Non-pigmented ciliary epithelial cell (primary cell): ENCODE data around the gene KMT5B.

Experiments
- DNase-seq: peaks from one replicate; pipeline ENCODE4 v3.0.0-alpha.2; 2010; ENCODE audit warnings: low read depth

The KMT5B gene

DNA sequence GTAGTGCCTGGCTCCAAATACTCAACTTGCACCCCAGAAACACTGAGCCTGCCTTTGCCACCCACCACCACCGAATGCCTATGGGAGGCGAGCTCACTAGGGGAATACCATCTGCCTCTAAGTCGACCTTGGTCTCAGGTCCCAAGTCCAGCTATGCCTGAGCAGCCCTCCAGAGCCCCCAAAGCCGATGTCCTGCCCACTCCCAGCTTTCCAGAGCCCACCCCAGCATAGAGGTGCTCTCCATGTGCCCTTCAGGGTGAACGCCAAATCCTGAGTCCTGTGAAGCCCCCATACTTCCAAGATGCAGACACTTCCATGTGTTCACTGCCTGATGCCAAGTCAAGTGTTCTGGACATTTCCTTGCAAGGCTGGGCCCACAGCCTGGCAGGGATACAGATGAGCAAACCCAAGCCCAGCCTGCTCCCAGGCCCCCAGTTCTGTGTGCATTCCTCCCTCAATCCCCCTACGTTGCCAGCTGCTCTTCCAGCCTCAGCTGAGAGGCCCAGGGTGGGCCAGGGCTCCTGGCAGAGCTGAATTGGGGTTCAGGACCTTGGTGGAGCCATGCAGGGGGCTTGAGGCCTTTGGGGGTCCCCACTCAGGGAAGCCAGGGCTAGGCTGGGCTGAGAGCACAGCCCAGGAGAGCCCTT is 2.6 kb upstream of the KMT5B start:
- no peak for DNase-seq

DNA sequence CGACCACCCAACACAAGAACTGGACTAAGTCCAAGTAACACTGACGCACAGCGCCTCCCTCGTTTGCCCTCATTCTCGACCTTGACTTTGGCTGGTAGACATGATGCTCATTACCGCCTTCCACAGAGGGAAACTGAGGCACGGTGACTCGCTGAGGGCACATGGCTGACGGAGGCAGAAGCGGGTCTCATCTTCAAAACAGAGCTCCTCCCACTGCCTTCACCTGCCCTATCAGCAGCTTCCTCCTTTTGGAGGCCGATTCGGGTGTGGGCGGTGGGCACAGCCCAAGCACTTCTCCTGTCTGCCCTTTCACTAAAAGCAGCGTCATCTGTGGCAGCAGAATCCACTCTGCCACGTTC is 2.0 kb upstream of the KMT5B start:
- DNase-seq, result no peak

DNA sequence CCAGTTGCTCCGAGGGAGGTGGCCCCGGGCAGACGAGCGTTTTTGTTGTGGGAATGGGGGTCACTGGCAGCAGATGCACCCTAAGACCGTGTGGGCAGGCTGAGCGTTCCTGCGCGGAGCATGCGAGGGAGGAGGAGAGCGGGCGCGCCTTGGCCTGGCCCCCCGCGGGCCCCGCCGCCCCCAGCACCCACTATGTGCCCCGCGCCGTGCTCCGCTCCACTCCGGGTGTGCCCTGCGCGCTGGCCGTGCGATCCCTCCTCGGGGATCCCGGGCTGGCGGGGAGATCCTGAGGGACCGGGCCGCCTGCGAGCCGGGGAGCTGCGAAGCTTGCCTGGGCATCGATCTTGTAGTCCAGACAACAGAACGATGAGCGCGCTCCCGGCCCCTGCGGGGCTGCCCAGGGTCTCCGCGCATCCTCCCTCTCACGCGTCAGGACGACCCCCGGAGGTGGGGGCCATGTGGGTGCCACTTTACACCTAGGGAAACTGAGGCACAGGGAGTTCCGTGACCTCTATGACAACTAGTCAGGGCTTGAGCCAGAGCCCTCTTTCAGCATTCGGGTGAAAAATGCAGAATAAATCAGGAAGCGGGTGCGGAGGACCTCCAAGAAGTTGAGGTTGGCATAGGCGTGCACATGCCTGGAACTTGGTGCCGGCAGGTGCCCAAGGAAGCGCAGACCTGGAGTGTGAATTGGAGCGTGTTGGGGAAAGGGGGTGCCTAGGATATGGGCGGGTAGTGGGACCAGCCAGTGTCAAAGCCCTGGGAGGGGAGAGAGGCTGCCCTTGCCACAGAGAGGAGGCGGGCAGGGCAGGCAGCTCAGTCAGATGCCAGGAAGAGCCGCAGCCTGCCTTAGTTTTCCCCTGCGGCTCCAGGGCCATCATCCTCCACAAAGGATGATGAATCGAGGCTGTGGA is 1.3 kb upstream of the KMT5B start:
- DNase-seq, result no peak

- peak; percentile 76 for DNase-seq
These were observed 568 bp upstream of the KMT5B start for GRCh38 chr11:68213555-68214172.

DNA sequence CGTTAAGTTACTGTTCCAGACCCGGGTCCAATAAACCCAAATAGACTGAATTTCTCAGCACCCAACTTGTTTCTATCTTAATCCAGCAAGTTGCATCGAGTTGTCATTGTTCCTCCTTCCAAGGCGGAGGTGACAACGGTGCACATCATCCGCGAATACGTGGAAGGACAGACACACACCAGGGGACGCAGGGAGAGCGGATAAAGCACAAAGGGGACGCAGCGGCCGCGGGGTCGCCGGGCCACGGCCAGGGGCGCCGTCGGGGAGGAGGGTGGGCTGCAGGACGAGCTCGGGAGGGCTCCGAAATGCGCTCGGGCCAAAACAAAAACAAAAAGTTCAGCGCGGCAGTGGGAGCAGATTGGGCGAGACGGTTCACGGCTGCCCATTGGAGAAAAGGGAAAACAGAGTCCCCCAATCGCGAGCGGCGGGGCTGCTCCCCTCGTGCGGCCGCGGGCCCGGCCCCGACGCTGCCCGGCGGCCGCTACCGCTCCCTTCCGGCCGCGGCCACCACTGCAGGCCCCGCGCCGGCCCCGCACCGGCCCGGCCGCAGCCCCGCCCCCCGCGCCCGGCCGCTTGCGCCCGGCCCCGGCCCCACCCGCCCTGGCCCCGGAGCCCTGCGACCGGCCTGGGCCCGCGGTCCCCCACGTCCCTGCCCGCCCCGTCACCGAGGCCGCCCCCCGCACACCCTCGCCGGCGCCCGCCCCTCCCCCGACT is 518 bp downstream of the KMT5B start:
- DNase-seq, result no peak

DNA sequence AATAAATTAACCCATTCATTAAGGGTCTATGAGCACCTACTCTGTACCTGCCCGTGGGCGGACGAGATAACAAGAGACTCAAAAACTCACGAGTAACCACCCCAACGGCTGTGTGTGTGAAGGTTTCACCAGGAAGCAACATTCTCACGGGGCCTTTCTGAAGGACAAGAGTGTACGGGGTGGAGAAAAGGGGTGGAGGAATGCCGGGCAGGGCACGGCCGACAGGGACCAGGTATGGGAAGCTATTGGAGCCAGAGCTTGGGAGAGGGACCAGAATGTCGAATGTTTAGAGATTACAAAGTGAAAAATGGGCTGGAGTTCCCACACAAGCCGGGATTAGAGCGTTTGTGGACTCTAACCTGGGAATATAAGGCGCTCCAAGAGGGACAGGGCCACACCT is 1.6 kb downstream of the KMT5B start:
- DNase-seq, result no peak

- no peak for DNase-seq
These were observed 6.9 kb downstream of the KMT5B start for GRCh38 chr11:68206211-68206610.

DNA sequence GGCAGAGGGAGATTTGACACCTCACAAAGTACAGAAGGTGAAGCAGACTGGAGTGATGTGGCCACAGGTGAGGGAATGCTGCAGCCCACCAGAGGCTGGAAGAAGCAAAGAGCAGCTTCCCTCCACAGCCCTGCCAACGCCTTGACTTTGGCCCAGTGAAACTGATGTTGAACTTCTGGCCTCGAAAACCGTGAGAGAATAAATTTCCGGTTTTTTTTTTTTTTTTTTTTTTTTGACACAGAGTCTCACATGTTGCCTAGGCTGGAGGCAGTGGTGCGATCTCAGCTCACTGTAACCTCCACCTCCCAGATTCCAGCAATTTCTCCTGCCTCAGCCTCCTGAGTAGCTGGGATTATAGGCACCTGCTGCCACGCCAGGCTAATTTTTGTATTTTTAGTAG is 8.7 kb downstream of the KMT5B start:
- DNase-seq, result no peak

DNA sequence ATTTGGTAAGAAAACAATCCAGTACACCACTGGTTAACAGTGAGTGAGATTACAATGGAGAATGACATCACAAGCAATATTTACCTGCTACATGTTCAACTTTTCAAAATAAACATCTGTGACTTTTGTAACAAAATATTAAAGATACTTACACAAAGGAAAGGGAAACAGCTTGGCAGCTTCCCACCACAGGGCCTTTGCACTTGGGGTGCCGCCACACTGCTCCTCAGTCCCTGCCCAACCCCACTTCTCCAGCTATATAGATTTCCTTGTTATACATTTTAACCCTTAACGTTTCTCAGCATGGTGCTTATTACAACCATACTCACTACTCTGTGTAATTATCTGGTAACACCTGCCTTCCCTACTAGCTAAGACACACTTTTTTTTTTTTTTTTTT is 10.9 kb downstream of the KMT5B start:
- DNase-seq, result no peak

- DNase-seq, result no peak
These were observed 11.6 kb downstream of the KMT5B start for GRCh38 chr11:68201492-68201891.

GRCh38 chr11:68200639-68201038 is 12.5 kb downstream of the KMT5B start:
- DNase-seq, result no peak

- DNase-seq, result no peak
These were observed 13.7 kb downstream of the KMT5B start for GRCh38 chr11:68199295-68199987.

- no peak for DNase-seq
These were observed 16.9 kb downstream of the KMT5B start for GRCh38 chr11:68196219-68196618.

- DNase-seq, result no peak
These were observed 18.3 kb downstream of the KMT5B start for GRCh38 chr11:68194675-68195294.

GRCh38 chr11:68193018-68193417 is 20.1 kb downstream of the KMT5B start:
- DNase-seq, result no peak

- DNase-seq, result no peak
These were observed 21.2 kb downstream of the KMT5B start for GRCh38 chr11:68191661-68192579.

DNA sequence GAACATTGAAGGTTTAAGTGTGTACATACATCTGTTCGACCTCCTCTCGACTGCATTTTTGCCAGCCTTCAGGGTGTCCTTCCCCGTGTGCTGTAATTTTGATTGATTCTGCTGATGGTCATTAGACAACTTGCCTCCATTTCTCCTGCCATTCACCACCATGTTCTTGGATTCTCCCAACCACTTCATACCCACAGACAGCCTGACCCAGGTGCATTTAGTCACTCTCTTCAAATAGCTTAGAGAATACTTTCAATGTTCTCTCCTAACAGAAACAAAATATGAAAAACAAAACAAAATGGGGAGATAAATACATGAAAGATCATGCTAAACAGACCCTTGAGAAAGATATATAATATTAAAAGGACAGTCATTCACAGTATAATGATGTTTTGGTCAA is 23.2 kb downstream of the KMT5B start:
- no peak for DNase-seq

DNA sequence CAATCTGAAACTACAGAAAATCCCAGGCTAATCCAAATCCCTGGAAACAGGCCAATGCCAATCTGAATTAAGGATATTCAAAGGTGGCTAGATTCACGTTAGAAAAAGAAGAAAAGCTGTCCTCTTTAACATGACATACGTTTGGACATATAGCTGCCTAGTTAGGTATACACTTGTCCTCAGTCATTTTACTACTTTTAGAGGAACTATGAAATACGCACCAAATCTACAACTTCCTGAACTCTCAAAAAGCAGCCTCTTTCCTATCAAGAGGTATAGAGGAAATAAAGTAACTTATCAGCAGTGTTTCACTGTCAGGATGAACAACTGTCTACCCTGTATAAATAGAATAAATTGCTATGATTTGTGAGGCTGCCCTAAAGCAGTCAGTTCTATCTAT is 24.0 kb downstream of the KMT5B start:
- no peak for DNase-seq

DNA sequence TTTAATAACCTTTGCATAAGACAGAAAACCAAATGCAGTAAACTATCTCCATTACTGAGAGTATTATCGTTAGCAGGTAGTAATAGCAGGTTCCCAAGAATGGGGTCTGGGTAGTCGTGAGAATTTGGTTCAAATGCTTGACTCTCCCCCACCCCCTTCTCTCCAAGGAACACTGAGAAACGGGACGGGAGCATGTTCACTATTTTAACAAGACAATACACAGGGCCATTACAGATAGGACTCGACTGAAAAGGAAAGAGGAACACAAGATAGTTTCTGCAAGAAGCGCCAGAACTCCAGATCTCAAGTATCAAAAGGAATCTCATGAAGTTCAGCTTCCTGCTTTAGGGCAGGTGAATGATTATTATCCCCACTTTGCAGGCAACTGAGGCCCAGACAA is 27.0 kb downstream of the KMT5B start:
- DNase-seq, result no peak

DNA sequence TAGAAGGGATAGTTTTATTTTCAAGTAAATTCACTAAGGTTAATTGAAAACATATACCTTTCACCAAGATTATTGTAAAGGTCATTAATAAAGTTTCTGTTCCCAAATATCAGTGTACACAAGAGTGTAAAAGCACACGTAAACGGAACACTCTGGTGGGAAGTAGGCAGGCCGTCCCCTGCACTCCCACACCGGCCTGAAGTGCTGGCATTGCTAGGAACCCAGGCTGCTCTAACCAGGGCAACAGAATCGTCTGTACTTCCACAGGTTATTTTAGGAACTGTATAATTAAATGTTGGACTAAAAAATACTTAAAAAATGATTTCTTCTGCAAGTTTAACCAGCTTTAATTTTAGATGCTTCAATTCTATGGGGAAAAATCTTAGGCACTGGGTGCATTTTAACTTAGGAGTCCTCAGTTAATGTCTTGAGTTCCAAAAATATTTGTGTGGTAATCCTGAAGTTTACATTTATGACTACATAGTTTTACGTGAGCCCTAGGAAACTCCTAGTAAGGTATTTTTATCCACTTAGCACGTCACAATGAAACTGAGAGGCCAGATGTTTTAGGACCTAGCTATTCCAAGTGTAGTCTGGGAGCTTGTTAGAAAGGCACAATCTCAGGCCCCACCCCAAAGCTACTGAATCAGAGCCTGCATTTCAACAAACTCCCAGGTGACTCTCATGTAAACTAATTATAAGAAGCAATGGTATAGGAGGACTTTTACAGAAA is 31.2 kb downstream of the KMT5B start:
- DNase-seq, result no peak
